ENCODE measurements around the gene DNAI4. TPM values are rescaled to one million over a fixed set of nuclear protein-coding genes. Genes with fewer than 3 reads are reported as not detected.
"Not testable (repeated sequence)": the region's sequence is repeated elsewhere in the genome, so short reads cannot be mapped to it uniquely, and the experiment has no call there.

The DNAI4 gene
- total RNA-seq, 2 donors from 2014 or later: 11.4 to 12.8 TPM

DNA sequence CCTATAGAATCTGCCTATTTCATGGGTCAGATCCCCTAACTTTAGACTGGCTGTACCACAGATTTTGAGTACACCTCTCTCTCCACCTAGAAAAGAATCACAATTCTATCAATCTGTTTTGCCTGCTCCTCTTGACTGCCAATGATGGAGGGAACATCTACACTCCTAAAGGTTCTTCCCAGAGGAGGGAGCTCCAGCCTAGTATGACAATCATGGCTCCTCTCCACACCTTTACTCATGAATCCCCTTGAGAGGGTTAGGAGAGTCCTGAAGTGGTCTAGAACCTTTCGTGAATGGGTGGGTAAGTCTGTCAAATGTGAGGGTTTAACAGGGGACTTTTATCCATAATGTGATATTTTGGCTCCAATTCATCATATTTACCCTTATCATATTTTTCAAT, 48.0 kb downstream of the DNAI4 start:
- Histone ChIP-seq H3K9ac (ENCODE audit: low read depth in 2 of 2, low read length in 2 of 2) (no peak overlapping the region), H3K36me3 (no peaks in the 10 kb centered on the region), H3K9me3 (no peaks in the 10 kb centered on the region), H3K27ac (no peak overlapping the region), H3K4me3 (no peak overlapping the region), H3K4me1 (no peaks in the 10 kb centered on the region), H3K27me3 (no peaks in the 10 kb centered on the region)
- intact Hi-C loops (cut with DNase I): no loop called here
- TF ChIP-seq, protein P1, sequence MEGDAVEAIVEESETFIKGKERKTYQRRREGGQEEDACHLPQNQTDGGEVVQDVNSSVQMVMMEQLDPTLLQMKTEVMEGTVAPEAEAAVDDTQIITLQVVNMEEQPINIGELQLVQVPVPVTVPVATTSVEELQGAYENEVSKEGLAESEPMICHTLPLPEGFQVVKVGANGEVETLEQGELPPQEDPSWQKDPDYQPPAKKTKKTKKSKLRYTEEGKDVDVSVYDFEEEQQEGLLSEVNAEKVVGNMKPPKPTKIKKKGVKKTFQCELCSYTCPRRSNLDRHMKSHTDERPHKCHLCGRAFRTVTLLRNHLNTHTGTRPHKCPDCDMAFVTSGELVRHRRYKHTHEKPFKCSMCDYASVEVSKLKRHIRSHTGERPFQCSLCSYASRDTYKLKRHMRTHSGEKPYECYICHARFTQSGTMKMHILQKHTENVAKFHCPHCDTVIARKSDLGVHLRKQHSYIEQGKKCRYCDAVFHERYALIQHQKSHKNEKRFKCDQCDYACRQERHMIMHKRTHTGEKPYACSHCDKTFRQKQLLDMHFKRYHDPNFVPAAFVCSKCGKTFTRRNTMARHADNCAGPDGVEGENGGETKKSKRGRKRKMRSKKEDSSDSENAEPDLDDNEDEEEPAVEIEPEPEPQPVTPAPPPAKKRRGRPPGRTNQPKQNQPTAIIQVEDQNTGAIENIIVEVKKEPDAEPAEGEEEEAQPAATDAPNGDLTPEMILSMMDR (IDR thresholded peaks at IDR 0.05): no peak
- no peak for DNase-seq

- Histone ChIP-seq H3K9me3 (no peaks in the 10 kb centered on the region), H3K27ac (no peak overlapping the region), H3K4me3 (no peak overlapping the region), H3K27me3 (no peaks in the 10 kb centered on the region), H3K36me3 (no peaks in the 10 kb centered on the region), H3K4me1 (no peaks in the 10 kb centered on the region), H3K9ac (ENCODE audit: low read depth in 2 of 2, low read length in 2 of 2) (no peak overlapping the region)
- intact Hi-C loops (cut with DNase I): no loop called here
- no peak for DNase-seq
- TF ChIP-seq, protein P1 (IDR thresholded peaks at IDR 0.05): no peak
Measured at GRCh38 chr1:66873111-66873510, 51.5 kb downstream of the DNAI4 start.

- H3K4me3 ChIP-seq; H3K4me1 ChIP-seq; H3K36me3 ChIP-seq; H3K9ac ChIP-seq (ENCODE audit: low read depth in 2 of 2, low read length in 2 of 2); DNase-seq; H3K9me3 ChIP-seq; H3K27me3 ChIP-seq; intact Hi-C loops (cut with DNase I); H3K27ac ChIP-seq: not testable (repeated sequence)
Measured at GRCh38 chr1:66872024-66872423, 52.6 kb downstream of the DNAI4 start.

DNA sequence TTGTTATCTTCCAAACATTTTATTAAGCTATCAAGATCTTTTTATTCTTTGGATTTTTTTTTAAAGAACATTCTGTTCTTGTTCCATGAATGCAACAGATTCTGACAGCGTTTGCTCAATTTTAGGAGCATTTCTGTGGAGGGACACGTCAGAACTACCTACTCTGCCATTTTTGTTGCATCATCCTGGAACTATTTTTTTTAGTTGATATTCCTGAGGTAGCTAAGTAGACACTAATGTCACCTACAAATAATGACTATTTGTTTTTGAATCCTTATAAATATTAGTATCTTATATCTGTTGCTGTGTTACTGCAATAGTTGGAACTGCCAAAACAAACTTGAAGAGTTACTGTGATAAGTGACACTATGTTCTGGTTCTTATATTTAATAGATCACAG, 57.2 kb downstream of the DNAI4 start:
- no peaks in the 10 kb centered on the region for H3K27me3 ChIP-seq
- no peak overlapping the region for H3K4me3 ChIP-seq
- no peaks in the 10 kb centered on the region for H3K9me3 ChIP-seq
- H3K27ac ChIP-seq: no peak overlapping the region
- H3K4me1 ChIP-seq: no peaks in the 10 kb centered on the region
- no peak for DNase-seq
- H3K9ac ChIP-seq (ENCODE audit: low read depth in 2 of 2, low read length in 2 of 2): no peak overlapping the region
- intact Hi-C loops (cut with DNase I): no loop called here
- TF ChIP-seq, protein P1 (IDR thresholded peaks at IDR 0.05): no peak
- H3K36me3 ChIP-seq: no peaks in the 10 kb centered on the region

DNA sequence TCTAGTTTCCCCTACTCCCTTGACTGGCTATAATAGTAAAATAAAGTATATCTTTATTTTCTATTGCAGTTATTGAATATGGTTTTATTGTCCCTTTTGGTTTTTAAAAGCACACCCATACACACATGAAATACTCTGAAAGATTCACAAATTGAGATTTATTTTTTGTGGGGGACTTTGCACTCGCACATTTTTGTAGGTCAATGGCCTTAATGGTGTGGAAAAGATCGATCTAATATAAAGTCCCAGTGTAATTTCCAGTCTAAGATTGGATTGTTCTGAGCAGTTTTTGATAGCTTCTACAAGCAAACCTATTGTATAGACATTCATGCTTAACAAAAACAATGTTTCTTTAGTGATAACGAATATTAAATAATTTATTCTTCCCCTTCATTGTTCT, 64.1 kb downstream of the DNAI4 start:
- no peaks in the 10 kb centered on the region for H3K9me3 ChIP-seq
- no peaks in the 10 kb centered on the region for H3K4me1 ChIP-seq
- no peak overlapping the region for H3K9ac ChIP-seq (ENCODE audit: low read depth in 2 of 2, low read length in 2 of 2)
- DNase-seq: no peak
- no peaks in the 10 kb centered on the region for H3K27me3 ChIP-seq
- intact Hi-C loops (cut with DNase I): no loop called here
- H3K36me3 ChIP-seq: no peaks in the 10 kb centered on the region
- TF ChIP-seq, protein P1 (IDR thresholded peaks at IDR 0.05): no peak
- no peak overlapping the region for H3K27ac ChIP-seq
- H3K4me3 ChIP-seq: no peak overlapping the region

DNA sequence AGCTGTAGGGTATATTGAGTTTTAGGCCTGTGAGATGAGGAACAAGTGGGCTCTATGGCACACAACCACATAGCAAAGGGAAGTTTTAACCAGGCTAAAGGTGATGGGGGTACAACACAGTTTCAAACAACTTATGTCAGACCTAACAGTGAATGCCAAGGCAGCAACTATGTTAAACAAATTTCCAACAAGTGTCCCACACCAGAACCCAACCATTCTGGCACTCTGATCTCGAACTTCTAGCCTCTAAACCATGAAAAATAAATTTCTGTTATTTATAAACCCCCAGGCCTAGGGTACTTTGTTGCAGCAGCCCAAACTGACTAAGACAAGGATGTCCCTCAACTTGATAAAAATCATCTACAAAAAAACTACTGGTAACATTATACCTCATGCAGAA, 71.3 kb downstream of the DNAI4 start:
- no peaks in the 10 kb centered on the region for H3K36me3 ChIP-seq
- intact Hi-C loops (cut with DNase I): no loop called here
- H3K27me3 ChIP-seq: no peaks in the 10 kb centered on the region
- DNase-seq: no peak
- no peaks in the 10 kb centered on the region for H3K4me1 ChIP-seq
- no peaks in the 10 kb centered on the region for H3K9me3 ChIP-seq
- TF ChIP-seq, protein P1 (IDR thresholded peaks at IDR 0.05): no peak
- no peak overlapping the region for H3K9ac ChIP-seq (ENCODE audit: low read depth in 2 of 2, low read length in 2 of 2)
- no peak overlapping the region for H3K4me3 ChIP-seq
- no peak overlapping the region for H3K27ac ChIP-seq
